Ovary (tissue), 9 donors: ENCODE data around the gene ZBTB1. TPM values are rescaled to one million over a fixed set of nuclear protein-coding genes. Genes with fewer than 3 reads are reported as not detected.

Experiments
- DNase-seq, 5 donors: peaks; one replicate each; pipeline ENCODE4 v3.0.0-alpha.2; 2019 to 2020
- H3K27ac ChIP-seq, 2 donors: fragments of 200-600 bp; one replicate each; pipeline versions ENCODE4 v1.5.1 to v1.8.0; 2019 to 2022
- H3K27me3 ChIP-seq: fragments of 200-600 bp; one replicate; pipeline ENCODE4 v1.8.0; 2022
- H3K36me3 ChIP-seq: fragments of 200-600 bp; sonication (generic); one replicate; pipeline ENCODE4 v1.5.1; 2019
- H3K4me1 ChIP-seq: one replicate; pipeline ENCODE4 v1.8.1; 2013; ENCODE audit warnings: mild to moderate bottlenecking, moderate library complexity; ENCODE audit not compliant: insufficient read depth
- H3K4me3 ChIP-seq: fragments of 200-600 bp; sonication (generic); one replicate; pipeline ENCODE4 v1.5.1; 2017
- H3K9me3 ChIP-seq, 2 donors: fragments of 200-600 bp in 1 of 2; sonication (generic) in 1 of 2; one replicate each; pipeline versions ENCODE4 v1.5.1 to v1.8.1; 2013 to 2019; ENCODE audit warnings: mild to moderate bottlenecking in 1 of 2, moderate library complexity in 1 of 2
- CTCF ChIP-seq, 3 donors: fragments of 450-650 bp in 2 of 3; fragments of 200-600 bp in 1 of 3; IDR thresholded peaks; one replicate each; pipeline versions ENCODE4 v1.5.1 to v1.8.0; 2016 to 2022; ENCODE audit warnings: antibody characterized with exemption in 3 of 3, mild to moderate bottlenecking in 1 of 3
- EP300 ChIP-seq: sonication (generic); formaldehyde crosslinking; IDR thresholded peaks from one replicate; pipeline ENCODE4 v1.6.1; 2017; ENCODE audit warnings: antibody characterized with exemption
- POLR2A ChIP-seq: fragments of 450-650 bp; IDR thresholded peaks from one replicate; pipeline ENCODE4 v1.6.1; 2017; ENCODE audit warnings: antibody characterized with exemption, mild to moderate bottlenecking, moderate library complexity
- WGBS, 3 donors: extraction: QIAGEN DNeasy Blood & Tissue Kit in 1 of 3; methylation state at CpG; one replicate each; pipeline versions ENCODE4 v1.1.5 to v1.1.7; 2013 to 2017; 5-methylcytosine and 5-hydroxymethylcytosine counted together
- intact Hi-C, 4 donors: fragments of 100-400 bp; cut with DNase I; formaldehyde crosslinking; loops; one replicate each; pipeline versions ENCODE4 v1.11.0 to v1.15.1; 2022 to 2023
- polyA plus RNA-seq, 2 donors: library from polyadenylated mRNA; stranded (reverse); fragments of 200-250 nt in 1 of 2; fragments of 350-450 nt in 1 of 2; fragmentation: Illumina TruSeq in 1 of 2; extraction: RNeasy Lipid Tissue Mini Kit (QIAGEN cat#74804) in 1 of 2; gene quantifications; one replicate each; pipeline ENCODE4 v1.2.3, GENCODE V29; 2013 to 2014
- total RNA-seq, 7 donors: library from RNA; depleted of rRNA in 2 of 7; stranded (reverse); fragments of >200 nt in 2 of 7; fragmentation: NEBNext Ultra II Directional in 3 of 7; extraction: Animal tissue kit (Norgen Biotek cat#: 25700) in 3 of 7; gene quantifications; one replicate each; pipeline versions ENCODE4 v1.1.0 to v1.2.4, GENCODE V29; 2016 to 2023
- donor health status: DM: no; HTN: no; CAD: no; lungs with moderate emphysema.
- donor health status: DM: no; HTN: no; CAD: no.
- donor health status: Bipolar disorder and iron deficiency.
- donor health status: DM: yes; HTN: yes; CAD: no.
- donor health status: DM: no; HTN: no; CAD: no.
- donor health status: DM: yes; HTN: yes; CAD: no.

Gene ZBTB1
- total and polyA plus RNA-seq, 9 donors = 13.0 to 35.8 (median 33.7) TPM

DNA sequence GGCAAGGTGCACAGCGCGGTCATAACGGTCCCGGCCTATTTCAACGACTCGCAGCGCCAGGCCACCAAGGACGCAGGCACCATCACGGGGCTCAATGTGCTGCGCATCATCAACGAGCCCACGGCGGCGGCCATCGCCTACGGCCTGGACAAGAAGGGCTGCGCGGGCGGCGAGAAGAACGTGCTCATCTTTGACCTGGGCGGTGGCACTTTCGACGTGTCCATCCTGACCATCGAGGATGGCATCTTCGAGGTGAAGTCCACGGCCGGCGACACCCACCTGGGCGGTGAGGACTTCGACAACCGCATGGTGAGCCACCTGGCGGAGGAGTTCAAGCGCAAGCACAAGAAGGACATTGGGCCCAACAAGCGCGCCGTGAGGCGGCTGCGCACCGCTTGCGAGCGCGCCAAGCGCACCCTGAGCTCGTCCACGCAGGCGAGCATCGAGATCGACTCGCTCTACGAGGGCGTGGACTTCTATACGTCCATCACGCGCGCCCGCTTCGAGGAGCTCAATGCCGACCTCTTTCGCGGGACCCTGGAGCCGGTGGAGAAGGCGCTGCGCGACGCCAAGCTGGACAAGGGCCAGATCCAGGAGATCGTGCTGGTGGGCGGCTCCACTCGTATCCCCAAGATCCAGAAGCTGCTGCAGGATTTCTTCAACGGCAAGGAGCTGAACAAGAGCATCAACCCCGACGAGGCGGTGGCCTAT lies 36.8 kb downstream of the ZBTB1 start:
- WGBS, 3 donors = 11 to 19% (median 17%) methylated on average over 54 to 73 of the region's 73 CpGs
- peak; percentile 21 to 60 (median 48) for DNase-seq
- Histone ChIP-seq H3K36me3 (no peaks in the 10 kb centered on the region), H3K4me1 (peaks cover 8% of the 10 kb centered on the region), H3K27me3 (no peaks in the 10 kb centered on the region), H3K27ac (no peak overlapping the region), H3K9me3 (no peaks in the 10 kb centered on the region), H3K4me3 (peak overlapping the region; percentile 65)
- no peak for TF ChIP-seq POLR2A
- TF ChIP-seq EP300 = no peak
- no peak for TF ChIP-seq CTCF (IDR thresholded peaks at IDR 0.05)
- intact Hi-C loops = loop anchor here in 3 of 4 donors (2.0 to 10.0 kb wide), 3 partner anchors 93 to 97 kb away; no protein-coding TSS in a partner anchor

GRCh38 chr14:64541972-64542835 lies 37.6 kb downstream of the ZBTB1 start:
- no peaks in the 10 kb centered on the region for H3K27me3 ChIP-seq
- H3K9me3 ChIP-seq = no peaks in the 10 kb centered on the region
- WGBS, 3 donors = 12 to 14% (median 12%) methylated on average over 56 to 61 of the region's 61 CpGs
- DNase-seq = peak in 2 of 5 donors; percentile 13 to 27
- H3K36me3 ChIP-seq = no peaks in the 10 kb centered on the region
- peak overlapping the region; percentile 65 for H3K4me3 ChIP-seq
- peaks cover 8% of the 10 kb centered on the region for H3K4me1 ChIP-seq
- intact Hi-C loops = loop anchor here in 3 of 4 donors (2.0 to 10.0 kb wide), 3 partner anchors 93 to 97 kb away; no protein-coding TSS in a partner anchor
- TF ChIP-seq POLR2A (no peak), EP300 (no peak), CTCF (IDR thresholded peaks at IDR 0.05) (no peak)
- no peak overlapping the region for H3K27ac ChIP-seq

DNA sequence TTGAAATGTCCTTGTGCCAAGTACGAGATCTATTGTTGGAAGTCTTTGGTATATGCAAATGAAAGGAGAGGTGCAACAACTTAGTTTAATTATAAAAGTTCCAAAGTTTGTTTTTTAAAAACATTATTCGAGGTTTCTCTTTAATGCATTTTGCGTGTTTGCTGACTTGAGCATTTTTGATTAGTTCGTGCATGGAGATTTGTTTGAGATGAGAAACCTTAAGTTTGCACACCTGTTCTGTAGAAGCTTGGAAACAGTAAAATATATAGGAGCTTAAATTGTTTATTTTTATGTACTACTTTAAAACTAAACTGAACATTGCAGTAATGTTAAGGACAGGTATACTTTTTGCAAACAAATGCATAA lies 38.2 kb downstream of the ZBTB1 start:
- peaks cover 8% of the 10 kb centered on the region for H3K4me1 ChIP-seq
- H3K9me3 ChIP-seq = no peaks in the 10 kb centered on the region
- no peak for DNase-seq
- intact Hi-C loops = loop anchor here in 2 of 4 donors (5.0 to 10.0 kb wide), 2 partner anchors 92 to 94 kb away; no protein-coding TSS in a partner anchor
- no peaks in the 10 kb centered on the region for H3K36me3 ChIP-seq
- WGBS, 3 donors = 52 to 55% (median 52%) methylated on average over 4 of the region's 4 CpGs
- H3K27ac ChIP-seq = no peak overlapping the region
- no peak for TF ChIP-seq EP300
- TF ChIP-seq CTCF (IDR thresholded peaks at IDR 0.05) = no peak
- TF ChIP-seq POLR2A = no peak
- peak overlapping the region; percentile 65 for H3K4me3 ChIP-seq
- H3K27me3 ChIP-seq = no peaks in the 10 kb centered on the region

DNA sequence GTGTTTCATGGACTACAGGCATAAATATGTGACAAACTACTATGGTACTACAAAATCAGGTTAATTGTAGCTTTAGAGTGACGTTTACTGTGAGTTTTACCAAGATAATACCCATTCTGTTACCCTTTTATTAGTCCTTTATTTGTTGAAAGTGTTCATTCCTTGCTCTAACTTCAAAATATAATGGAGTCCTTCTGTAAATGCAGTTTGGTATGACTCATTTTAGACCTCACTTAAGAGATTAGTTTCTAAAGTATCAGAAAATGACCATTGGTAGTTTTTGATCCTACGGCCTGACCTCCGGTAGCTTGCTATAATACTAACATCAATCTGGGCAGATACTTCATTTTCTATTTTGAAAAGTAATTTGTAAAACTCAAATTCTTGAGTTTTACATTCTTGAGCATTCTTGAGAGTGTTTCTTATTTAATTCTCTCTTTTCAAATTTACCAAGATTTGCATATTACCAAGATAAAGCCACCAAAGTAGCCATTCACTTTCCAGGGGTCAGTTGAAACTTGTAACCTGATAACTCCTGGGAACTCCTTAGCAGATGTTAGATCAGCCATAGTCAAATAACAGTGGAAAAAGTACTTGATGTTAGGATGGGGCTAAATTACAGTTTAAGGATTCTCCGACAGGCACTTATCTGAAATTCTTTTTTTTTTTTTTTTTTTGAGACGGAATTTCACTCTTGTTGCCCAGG lies 40.2 kb downstream of the ZBTB1 start:
- TF ChIP-seq EP300 = no peak
- TF ChIP-seq CTCF (IDR thresholded peaks at IDR 0.05) = no peak
- TF ChIP-seq POLR2A = no peak
- H3K4me3 ChIP-seq = no peak overlapping the region
- H3K9me3 ChIP-seq = no peaks in the 10 kb centered on the region
- H3K36me3 ChIP-seq = no peaks in the 10 kb centered on the region
- peaks cover 9% of the 10 kb centered on the region for H3K4me1 ChIP-seq
- H3K27ac ChIP-seq = no peak overlapping the region
- DNase-seq = no peak
- WGBS, 3 donors = 63 to 71% (median 69%) methylated on average over 5 of the region's 5 CpGs
- intact Hi-C loops = loop anchor here in 2 of 4 donors (5.0 to 10.0 kb wide), 2 partner anchors 90 to 93 kb away; no protein-coding TSS in a partner anchor
- no peaks in the 10 kb centered on the region for H3K27me3 ChIP-seq
